Fibroblast of the aortic adventitia (primary cell): ENCODE data around the gene DTD1. TPM values are rescaled to one million over a fixed set of nuclear protein-coding genes. Genes with fewer than 3 reads are reported as not detected.

Source experiments
- DNase-seq: peaks from one replicate; pipeline ENCODE4 v3.0.0-alpha.2; 2010; ENCODE audit warnings: low read depth
- H3K4me3 ChIP-seq: 2 replicates; pipeline ENCODE4 v1.5.1; 2011; ENCODE audit warnings: low read depth, mild to moderate bottlenecking, control low read depth, low read length, moderate library complexity
- total RNA-seq: library from RNA; depleted of rRNA; stranded (reverse); fragments of >200 nt; gene quantifications from 2 replicates; pipeline ENCODE4 v1.2.3, GENCODE V29; 2012; ENCODE audit warnings: low replicate concordance
- TF ChIP-seq, protein P1 (sequence below): IDR thresholded peaks from 2 replicates; pipeline ENCODE4 v1.5.1; 2011; ENCODE audit warnings: mild to moderate bottlenecking, low read length, control low read depth, inconsistent platforms; ENCODE audit not compliant: insufficient read depth

DTD1 gene
- total RNA-seq, 1 donor, result 69.8 TPM

DNA sequence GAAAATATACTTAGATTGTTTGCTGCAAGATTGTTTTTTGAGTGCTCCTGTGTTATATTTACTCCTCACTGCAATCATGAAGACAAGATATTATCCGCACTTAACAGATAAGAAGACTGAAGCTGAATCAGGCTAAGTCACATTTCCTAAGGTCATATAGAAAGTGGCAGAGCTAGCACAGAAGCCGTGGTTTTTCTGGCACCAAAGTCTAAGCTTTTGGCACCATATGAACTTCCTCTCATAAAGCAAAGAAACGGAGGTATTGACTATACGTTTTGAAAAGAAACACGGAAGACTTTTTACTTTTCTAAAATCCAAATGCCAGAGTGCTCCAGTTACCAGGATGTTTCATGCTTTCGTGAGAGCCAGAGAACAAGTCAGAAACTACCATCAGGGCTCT, 9.3 kb upstream of the DTD1 start:
- H3K4me3 ChIP-seq, result no peak overlapping the region
- TF ChIP-seq, protein P1, sequence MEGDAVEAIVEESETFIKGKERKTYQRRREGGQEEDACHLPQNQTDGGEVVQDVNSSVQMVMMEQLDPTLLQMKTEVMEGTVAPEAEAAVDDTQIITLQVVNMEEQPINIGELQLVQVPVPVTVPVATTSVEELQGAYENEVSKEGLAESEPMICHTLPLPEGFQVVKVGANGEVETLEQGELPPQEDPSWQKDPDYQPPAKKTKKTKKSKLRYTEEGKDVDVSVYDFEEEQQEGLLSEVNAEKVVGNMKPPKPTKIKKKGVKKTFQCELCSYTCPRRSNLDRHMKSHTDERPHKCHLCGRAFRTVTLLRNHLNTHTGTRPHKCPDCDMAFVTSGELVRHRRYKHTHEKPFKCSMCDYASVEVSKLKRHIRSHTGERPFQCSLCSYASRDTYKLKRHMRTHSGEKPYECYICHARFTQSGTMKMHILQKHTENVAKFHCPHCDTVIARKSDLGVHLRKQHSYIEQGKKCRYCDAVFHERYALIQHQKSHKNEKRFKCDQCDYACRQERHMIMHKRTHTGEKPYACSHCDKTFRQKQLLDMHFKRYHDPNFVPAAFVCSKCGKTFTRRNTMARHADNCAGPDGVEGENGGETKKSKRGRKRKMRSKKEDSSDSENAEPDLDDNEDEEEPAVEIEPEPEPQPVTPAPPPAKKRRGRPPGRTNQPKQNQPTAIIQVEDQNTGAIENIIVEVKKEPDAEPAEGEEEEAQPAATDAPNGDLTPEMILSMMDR, result no peak
- no peak for DNase-seq

DNA sequence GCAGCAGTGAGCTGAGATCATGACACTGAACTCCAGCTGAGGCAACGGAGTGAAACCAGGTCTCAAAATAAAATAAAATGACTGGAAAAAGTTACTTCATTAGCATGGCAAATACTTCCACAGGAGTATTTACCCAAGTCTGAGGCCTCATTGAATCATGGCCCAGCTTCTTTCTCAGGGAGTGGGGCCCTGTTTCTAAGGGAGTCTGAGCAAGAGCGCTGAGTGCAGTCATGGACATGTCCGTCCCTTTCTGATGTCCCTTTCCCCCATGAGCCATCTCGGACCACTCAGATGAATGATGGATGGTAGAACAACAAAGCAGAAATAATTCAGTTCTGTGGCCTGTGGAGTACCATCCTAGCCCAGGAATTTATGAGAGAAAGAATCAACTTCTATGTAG, 7.8 kb upstream of the DTD1 start:
- no peak for DNase-seq
- TF ChIP-seq, protein P1, result no peak
- H3K4me3 ChIP-seq, result no peak overlapping the region

DNA sequence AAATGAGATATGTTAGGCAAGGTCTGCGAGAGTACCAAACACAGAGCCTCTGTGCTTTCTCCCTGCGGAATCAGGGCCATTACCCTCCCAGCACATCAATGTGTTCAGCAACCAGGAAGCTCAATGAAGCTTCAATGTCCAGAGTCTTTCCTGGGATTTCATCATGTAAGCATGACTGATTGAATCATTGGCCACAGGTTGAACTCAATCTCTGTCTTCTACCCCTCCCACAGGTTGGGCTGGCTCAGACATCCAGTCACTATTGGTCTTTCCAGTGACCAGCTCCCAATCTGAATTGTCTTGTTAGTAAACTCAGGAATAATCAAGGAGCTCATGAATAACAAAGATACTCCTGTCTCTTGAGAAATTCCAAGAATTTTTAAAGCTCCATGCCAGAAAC, 2.7 kb upstream of the DTD1 start:
- DNase-seq, result peak; percentile 88
- H3K4me3 ChIP-seq, result no peak overlapping the region
- TF ChIP-seq, protein P1, result no peak

DNA sequence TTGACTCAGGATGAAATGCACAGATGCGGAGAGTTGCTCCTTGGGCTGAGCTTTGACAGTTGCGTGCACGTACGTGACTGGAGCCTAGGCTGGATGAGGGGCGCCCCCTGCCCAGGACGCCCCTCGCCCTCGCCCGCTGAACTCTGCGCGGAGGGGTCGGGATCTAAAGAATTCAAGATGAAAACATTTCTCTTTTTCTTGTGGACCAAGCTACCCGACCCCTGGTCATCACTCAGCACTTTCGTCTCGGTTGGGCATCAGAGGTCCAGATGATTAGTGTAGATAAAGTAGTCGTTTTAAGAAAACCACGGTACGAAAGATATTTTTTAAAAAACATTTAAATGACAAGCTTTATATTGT, 700 bp downstream of the DTD1 start:
- DNase-seq, result no peak
- TF ChIP-seq, protein P1, result no peak
- peak overlapping the region; percentile 86 for H3K4me3 ChIP-seq

DNA sequence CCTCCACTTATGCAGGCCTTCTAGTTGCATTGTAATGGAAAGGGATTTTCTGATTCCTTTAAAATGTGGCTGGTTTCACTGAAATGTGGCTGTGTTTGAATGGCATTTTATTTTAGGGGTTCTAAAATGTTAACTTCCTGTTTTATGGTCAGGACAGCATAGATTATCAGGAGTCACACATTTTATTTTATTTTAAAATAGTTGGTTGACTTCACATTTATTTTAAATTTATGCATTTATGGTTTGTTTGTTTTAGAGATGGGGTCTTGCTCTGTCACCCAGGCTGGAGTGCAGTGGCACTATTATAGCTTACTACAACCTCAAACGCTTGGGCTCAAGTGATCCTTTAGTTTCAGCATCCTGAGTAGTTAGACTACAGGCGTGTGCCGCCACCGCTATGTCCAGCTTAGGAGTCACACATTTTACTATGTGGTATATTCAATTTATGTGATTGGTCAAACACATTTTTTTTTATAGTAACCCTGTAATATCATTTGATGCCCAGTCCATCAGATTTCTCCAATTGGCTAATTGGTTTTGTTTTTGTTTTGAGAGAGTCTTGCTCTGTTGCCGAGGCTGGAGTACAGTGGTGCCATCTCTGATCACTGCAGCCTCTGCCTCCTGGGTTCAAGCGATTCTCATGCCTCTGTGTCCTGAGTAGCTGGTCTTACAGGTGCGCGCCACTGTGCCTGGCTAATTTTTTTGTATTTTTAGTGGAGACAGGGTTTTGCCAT, 2.3 kb downstream of the DTD1 start:
- TF ChIP-seq, protein P1, result no peak
- DNase-seq, result no peak
- no peak overlapping the region for H3K4me3 ChIP-seq

DNA sequence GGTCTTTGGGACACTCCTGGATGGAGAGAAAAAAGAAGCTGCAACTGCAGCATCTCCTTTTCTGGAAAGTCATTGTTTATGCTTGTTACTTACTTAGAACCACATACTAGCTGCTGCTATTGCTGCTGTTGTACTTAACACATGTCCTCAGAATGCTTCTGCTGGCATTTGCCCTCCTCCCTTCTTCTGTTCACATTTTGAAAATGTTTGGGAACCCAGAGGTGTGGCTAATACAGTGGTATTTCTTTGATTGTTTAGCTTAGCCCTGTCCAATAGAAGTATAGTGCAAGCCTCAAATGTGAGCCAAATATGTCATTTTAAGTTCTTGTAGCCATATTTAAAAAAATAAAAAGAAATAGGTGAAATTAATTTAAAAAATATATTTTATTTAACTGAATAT, 8.4 kb downstream of the DTD1 start:
- H3K4me3 ChIP-seq, result no peak overlapping the region
- DNase-seq, result no peak
- TF ChIP-seq, protein P1, result no peak

DNA sequence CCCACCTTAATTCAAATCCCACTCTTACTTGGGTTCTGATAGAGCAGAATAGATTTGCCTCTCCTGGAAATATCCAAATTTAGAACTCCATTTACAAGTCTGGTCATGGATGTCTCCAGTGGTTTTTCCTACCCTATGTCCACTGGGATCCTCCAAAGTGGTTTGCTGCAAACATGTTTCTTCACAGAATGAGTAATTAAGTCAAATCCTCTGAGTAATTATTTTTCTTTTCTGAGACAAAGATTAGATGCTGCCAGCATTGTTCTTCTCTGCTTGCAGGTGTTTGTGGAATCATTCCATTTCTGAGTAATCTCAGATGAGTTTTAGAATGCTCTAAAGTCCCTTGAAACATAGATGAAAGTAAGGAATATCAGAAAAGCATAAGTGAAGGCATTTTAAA, 21.9 kb downstream of the DTD1 start:
- TF ChIP-seq, protein P1, result no peak
- DNase-seq, result no peak
- no peak overlapping the region for H3K4me3 ChIP-seq
